Astrocyte (in vitro differentiated cells and primary cell): ENCODE measurements around the gene VIPR1. TPM values are rescaled to one million over a fixed set of nuclear protein-coding genes. Genes with fewer than 3 reads are reported as not detected.

Source experiments
- DNase-seq: peaks from one replicate; pipeline ENCODE4 v3.0.0-alpha.2; 2010; ENCODE audit warnings: low read depth
- FAIRE-seq: peaks from 2 replicates; lab custom pipeline; 2011; peaks lifted over from hg19 to GRCh38; lab: Jason Lieb, UNC
- H2AFZ ChIP-seq: 2 replicates; pipeline ENCODE4 v1.6.0; 2012; ENCODE audit warnings: low read depth, low read length, inconsistent platforms
- H3K27ac ChIP-seq: 2 replicates; pipeline ENCODE4 v1.5.1; 2011; ENCODE audit warnings: low read depth, low read length, inconsistent platforms
- H3K27me3 ChIP-seq: 2 replicates; pipeline ENCODE4 v1.6.0; 2011; ENCODE audit warnings: low read length, inconsistent platforms; ENCODE audit not compliant: insufficient read depth
- H3K36me3 ChIP-seq: 2 replicates; pipeline ENCODE4 v1.5.1; 2011; ENCODE audit warnings: low read length, inconsistent platforms; ENCODE audit not compliant: insufficient read depth
- H3K4me1 ChIP-seq: 2 replicates; pipeline ENCODE4 v1.5.1; 2011; ENCODE audit warnings: low read length, inconsistent platforms; ENCODE audit not compliant: insufficient read depth
- H3K4me2 ChIP-seq: 2 replicates; pipeline ENCODE4 v1.6.0; 2012; ENCODE audit warnings: low read length, inconsistent platforms
- H3K4me3 ChIP-seq: 2 replicates; pipeline ENCODE4 v1.5.1; 2011; ENCODE audit warnings: low read depth, mild to moderate bottlenecking, low read length, inconsistent platforms; ENCODE audit not compliant: insufficient read depth
- H3K79me2 ChIP-seq: 2 replicates; pipeline ENCODE4 v1.6.0; 2012; ENCODE audit warnings: mild to moderate bottlenecking, low read length, inconsistent platforms; ENCODE audit not compliant: insufficient read depth
- H3K9ac ChIP-seq: 2 replicates; pipeline ENCODE4 v1.6.0; 2012; ENCODE audit warnings: mild to moderate bottlenecking, low read length, inconsistent platforms
- H3K9me3 ChIP-seq: 2 replicates; pipeline ENCODE4 v1.5.1; 2012; ENCODE audit warnings: low read depth, mild to moderate bottlenecking, low read length, inconsistent platforms; ENCODE audit not compliant: insufficient read depth
- H4K20me1 ChIP-seq: 2 replicates; pipeline ENCODE4 v1.6.0; 2012; ENCODE audit warnings: low read length, inconsistent platforms; ENCODE audit not compliant: insufficient read depth
- H3K27ac Mint-ChIP-seq: one replicate; pipeline ENCODE4 v1.8.0; 2021; ENCODE audit warnings: mild to moderate bottlenecking, mixed read lengths; ENCODE audit not compliant: unreplicated experiment
- H3K27me3 Mint-ChIP-seq: one replicate; pipeline ENCODE4 v1.8.0; 2021; ENCODE audit warnings: low read depth, mixed read lengths; ENCODE audit not compliant: unreplicated experiment
- H3K36me3 Mint-ChIP-seq: one replicate; pipeline ENCODE4 v1.8.0; 2021; ENCODE audit warnings: low read depth, mixed read lengths; ENCODE audit not compliant: unreplicated experiment
- H3K4me1 Mint-ChIP-seq: one replicate; pipeline ENCODE4 v1.8.0; 2021; ENCODE audit warnings: low read depth, mixed read lengths; ENCODE audit not compliant: unreplicated experiment
- H3K4me3 Mint-ChIP-seq: one replicate; pipeline ENCODE4 v1.8.0; 2021; ENCODE audit warnings: mild to moderate bottlenecking, moderate library complexity, mixed read lengths; ENCODE audit not compliant: unreplicated experiment
- H3K9me3 Mint-ChIP-seq: one replicate; pipeline ENCODE4 v1.8.0; 2021; ENCODE audit warnings: mild to moderate bottlenecking, mixed read lengths; ENCODE audit not compliant: unreplicated experiment
- CTCF ChIP-seq: IDR thresholded peaks from 2 replicates; pipeline ENCODE4 v1.5.1; 2011; ENCODE audit warnings: low read depth, mild to moderate bottlenecking, inconsistent platforms, low read length, moderate library complexity; ENCODE audit not compliant: insufficient read depth
- EZH2 ChIP-seq: IDR thresholded peaks from 2 replicates; pipeline ENCODE4 v1.6.1; 2012; ENCODE audit warnings: mild to moderate bottlenecking, low read length, inconsistent platforms; ENCODE audit not compliant: insufficient read depth
- total RNA-seq: library from RNA; stranded (reverse); gene quantifications from 2 replicates; pipeline ENCODE4 v1.2.1, GENCODE V29; 2021

The VIPR1 gene
- total RNA-seq, 1 donor from 2014 or later = 0.68 TPM

- H3K9me3 Mint-ChIP-seq = peaks cover 3% of the 10 kb centered on the region
- H3K27me3 ChIP-seq = peaks cover 7% of the 10 kb centered on the region
- no peak overlapping the region for H3K27ac ChIP-seq
- no peaks in the 10 kb centered on the region for H3K4me1 Mint-ChIP-seq
- no peak overlapping the region for H3K9ac ChIP-seq
- no peaks in the 10 kb centered on the region for H3K36me3 ChIP-seq
- H4K20me1 ChIP-seq = no peaks in the 10 kb centered on the region
- no peak overlapping the region for H2AFZ ChIP-seq
- H3K36me3 Mint-ChIP-seq = no peaks in the 10 kb centered on the region
- no peak overlapping the region for H3K4me3 ChIP-seq
- FAIRE-seq = no peak
- H3K4me3 Mint-ChIP-seq = no peak overlapping the region
- H3K27me3 Mint-ChIP-seq = peaks cover 29% of the 10 kb centered on the region
- H3K4me2 ChIP-seq = no peak overlapping the region
- H3K79me2 ChIP-seq = no peaks in the 10 kb centered on the region
- no peaks in the 10 kb centered on the region for H3K9me3 ChIP-seq
- TF ChIP-seq EZH2 (no peak), CTCF (no peak)
- H3K27ac Mint-ChIP-seq = no peak overlapping the region
- H3K4me1 ChIP-seq = no peaks in the 10 kb centered on the region
- no peak for DNase-seq
Observed at GRCh38 chr3:42515391-42515916, 13.0 kb downstream of the VIPR1 start.

- Histone ChIP-seq H3K36me3 (no peaks in the 10 kb centered on the region), H3K9me3 (no peaks in the 10 kb centered on the region), H3K4me1 (no peaks in the 10 kb centered on the region), H3K4me3 (no peak overlapping the region), H2AFZ (no peak overlapping the region), H3K27ac (no peak overlapping the region), H4K20me1 (no peaks in the 10 kb centered on the region), H3K79me2 (no peaks in the 10 kb centered on the region), H3K9ac (no peak overlapping the region), H3K27me3 (peaks cover 6% of the 10 kb centered on the region), H3K4me2 (no peak overlapping the region)
- Mint-ChIP-seq H3K27ac (no peak overlapping the region), H3K4me3 (no peak overlapping the region), H3K27me3 (peaks cover 28% of the 10 kb centered on the region), H3K4me1 (no peaks in the 10 kb centered on the region), H3K36me3 (no peaks in the 10 kb centered on the region), H3K9me3 (peaks cover 3% of the 10 kb centered on the region)
- FAIRE-seq (no peak), DNase-seq (no peak)
- no peak for TF ChIP-seq CTCF
- TF ChIP-seq EZH2 = no peak
Observed at GRCh38 chr3:42515976-42516375, 13.5 kb downstream of the VIPR1 start.

- no peak overlapping the region for H2AFZ ChIP-seq
- Mint-ChIP-seq H3K9me3 (no peaks in the 10 kb centered on the region), H3K27ac (no peak overlapping the region), H3K27me3 (peaks cover 28% of the 10 kb centered on the region), H3K4me1 (no peaks in the 10 kb centered on the region), H3K36me3 (no peaks in the 10 kb centered on the region), H3K4me3 (no peak overlapping the region)
- H3K79me2 ChIP-seq = no peaks in the 10 kb centered on the region
- FAIRE-seq = no peak
- no peaks in the 10 kb centered on the region for H3K4me1 ChIP-seq
- no peaks in the 10 kb centered on the region for H4K20me1 ChIP-seq
- H3K27me3 ChIP-seq = peaks cover 4% of the 10 kb centered on the region
- TF ChIP-seq EZH2 = no peak
- TF ChIP-seq CTCF = no peak
- H3K27ac ChIP-seq = no peak overlapping the region
- H3K9me3 ChIP-seq = no peaks in the 10 kb centered on the region
- no peak overlapping the region for H3K9ac ChIP-seq
- no peak overlapping the region for H3K4me3 ChIP-seq
- H3K36me3 ChIP-seq = no peaks in the 10 kb centered on the region
- DNase-seq = no peak
- no peak overlapping the region for H3K4me2 ChIP-seq
Observed at GRCh38 chr3:42516443-42516842, 14.0 kb downstream of the VIPR1 start.
